ENCODE data around the gene CCDC167.

The CCDC167 gene

DNA sequence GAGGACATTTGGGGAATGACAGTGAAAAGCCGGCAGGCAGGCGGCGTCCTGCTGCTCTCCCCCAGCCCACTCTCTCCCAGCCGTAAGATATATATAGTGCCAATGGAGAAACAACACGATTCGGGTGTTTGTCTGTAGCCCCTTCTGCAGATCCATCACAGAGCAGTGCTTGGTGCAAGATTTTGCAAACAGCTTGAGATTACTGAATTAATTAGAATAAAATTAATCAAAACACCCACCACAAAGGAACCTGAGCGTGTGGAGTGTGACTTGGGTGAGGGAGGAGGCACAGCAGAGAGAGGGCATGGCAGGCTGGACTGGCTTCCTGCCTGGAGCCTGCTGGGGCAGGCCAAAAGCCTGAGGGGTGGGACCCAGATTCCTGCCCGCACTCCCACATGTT, 28.8 kb upstream of the CCDC167 start:
- peak; percentile 64 for DNase-seq

DNA sequence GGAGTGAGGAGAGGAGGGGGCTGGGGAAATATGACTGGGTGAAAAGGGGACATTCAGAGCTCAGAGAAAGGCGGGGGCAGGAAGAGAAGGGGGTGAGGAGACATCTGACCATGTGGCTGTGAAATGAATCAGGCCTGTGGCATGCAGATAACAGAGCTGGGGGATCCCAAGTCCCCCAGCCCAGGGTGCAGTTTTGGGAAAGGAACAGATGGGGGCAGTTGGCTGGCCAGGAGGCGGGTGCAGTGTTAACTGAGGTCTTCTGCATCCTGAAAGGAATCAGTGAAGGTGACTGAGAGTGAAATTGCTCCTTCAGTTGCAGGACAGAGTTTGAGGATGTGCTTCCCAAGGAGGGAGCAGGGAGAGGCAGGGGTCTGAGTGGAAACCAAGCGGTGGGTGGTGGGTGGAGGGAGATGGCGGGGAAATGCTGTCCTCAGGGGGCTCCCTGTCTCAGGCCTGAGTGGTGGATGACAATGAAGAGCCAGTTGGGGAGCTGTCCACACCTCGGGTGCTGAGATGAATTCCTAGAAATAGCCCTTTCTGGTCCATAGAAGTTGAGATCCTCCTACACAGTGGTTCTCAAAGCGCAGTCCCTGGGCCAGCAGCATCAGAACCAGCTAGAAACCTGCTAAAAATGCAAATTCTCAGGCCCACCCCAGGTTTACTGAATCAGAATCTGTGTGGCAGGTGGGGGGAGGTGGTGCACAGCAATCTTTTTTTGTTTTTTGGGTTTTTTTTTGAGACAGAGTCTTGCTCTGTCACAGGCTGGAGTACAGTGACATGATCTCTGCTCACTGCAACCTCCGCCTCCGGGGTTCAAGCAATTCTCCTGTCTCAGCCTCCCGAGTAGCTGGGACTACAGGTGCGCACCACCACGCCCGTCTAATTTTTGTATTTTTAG, 26.0 kb upstream of the CCDC167 start:
- DNase-seq, result peak; percentile 73

DNA sequence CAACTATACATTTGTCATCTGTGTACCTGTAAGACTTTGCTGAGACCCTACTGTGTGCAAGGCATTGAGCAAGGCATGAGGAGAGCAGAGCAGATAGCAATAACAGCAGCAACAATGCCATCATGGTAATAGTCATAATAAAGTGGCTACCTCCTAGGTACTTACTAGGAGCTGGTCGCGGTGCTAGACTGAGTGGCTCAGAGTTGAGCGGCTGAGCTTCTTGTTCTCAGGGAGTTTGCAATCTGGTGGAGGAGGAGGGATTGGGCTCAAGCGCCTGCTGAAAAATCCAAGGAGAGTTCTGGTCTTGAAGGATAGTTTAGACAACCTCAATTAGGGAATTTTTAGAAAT, 25.3 kb upstream of the CCDC167 start:
- peak; percentile 60 for DNase-seq

DNA sequence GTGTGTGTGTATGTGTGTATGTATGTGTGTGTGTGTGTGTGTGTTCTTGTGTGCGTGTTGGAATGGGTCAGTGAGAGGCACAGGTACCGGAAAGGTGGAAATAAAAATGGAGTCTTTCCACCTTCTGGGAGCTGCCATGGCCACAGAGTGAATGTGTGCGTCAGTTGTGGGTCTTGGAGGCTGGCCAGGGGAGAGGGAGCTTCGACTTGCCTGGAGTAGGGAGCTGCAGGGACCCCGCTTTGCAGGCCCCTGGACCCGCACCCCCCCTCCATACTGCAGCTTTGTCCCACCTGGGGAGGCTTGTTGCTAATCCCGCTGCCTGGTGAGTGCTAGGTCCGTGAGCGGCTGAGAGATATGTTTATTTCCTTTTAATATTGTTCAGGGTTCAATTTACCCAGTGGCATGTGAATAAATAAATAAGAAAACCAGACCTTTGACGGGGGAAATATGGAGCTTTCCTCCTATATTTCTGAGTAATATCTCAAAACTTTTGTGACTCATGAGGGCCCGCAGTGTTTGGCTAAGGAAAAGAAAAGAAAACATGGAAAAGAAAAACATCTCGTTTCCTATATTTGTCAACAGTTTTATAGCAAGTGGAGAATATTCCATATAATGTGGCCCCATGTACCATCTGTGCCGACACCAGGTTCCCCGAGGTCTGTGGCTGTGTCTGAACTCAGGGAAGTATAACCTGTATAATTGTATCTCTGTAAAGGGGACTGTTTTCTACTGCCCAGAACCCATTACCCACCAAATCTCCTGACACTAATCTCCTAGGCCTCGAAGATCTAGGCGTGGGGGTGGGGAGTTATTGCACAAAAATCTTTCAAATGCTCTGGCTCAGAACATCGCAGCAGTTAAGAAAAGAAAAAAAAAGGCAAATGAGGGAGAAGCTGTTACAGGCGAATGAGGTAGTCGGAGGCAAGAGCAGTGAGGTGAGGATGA, 24.6 kb upstream of the CCDC167 start:
- DNase-seq, result peak; percentile 35

DNA sequence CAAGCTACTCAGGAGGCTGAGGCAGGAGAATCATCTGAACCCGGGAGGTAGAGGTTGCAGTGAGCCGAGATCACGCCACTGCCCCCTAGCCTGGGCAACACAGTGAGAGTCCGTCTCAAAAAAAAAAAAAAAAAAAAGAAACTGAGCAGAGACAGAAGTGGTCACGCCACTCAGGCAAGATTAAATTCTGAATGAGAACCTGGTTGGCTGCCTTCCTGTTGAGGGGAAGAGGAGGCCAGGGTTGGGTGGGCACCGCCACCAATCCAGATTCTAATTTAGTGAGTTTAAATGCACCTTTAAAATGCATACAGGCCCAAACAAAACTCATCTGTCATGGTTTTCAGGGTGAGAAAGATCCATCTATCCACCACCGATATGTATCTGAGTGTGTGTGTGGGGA, 23.7 kb upstream of the CCDC167 start:
- no peak for DNase-seq

DNA sequence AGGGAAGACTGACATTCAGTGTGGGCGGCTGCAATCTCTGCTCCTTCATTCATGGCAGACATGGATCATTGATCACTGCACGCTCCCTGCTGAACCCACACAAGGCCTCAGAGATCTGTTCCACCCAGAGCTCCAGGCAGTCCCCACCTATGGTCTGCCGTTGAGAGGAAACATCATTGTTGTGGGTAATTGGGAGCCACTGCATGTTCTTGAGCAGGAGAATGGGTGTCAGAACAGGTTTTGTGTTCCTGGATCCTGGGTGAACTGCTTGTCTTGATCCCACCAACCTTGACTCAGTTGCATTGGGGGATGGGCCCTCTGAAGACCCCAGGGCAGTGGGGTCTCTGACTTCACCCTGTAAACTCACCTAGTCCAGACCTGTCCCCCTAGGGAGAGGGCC, 23.1 kb upstream of the CCDC167 start:
- DNase-seq, result no peak

DNA sequence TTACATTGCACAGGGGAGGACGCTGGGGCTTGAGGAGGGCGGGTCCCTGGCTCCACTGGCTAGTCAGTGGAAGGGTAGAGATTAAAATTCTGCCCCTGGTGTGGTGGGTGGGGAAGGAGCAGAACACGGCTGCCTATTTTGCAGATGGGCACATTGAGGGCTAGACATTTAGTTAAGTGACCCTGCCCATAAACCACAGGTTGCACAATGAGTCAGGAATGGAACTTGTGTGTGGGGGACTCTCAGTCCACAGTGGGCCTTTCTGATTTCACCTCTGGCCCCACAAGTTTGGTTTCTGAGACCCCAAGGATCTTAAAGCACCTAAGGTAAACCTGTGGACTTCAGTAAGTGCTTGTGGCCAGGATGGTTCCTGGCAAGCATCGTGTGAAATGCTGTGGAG, 22.0 kb upstream of the CCDC167 start:
- no peak for DNase-seq

DNA sequence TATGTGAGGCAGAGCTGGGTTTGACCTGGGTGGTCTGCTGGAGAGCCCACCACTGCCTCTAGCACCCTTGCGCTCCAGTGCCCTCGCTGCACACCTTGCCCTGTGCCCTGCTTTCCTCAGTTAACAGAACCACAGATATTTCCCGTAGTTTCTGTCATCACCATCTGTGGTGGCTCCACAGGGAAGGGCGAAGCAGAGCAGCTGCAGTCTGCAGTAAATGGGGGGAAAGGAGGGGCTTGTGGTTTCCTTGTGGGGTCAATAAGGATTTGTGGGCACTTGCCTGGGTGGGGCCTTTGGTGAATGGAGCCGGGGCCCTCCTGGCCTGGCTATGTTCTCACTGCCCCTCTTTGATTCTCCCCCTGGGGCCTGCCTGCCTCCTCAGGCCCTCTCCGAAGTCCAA, 21.2 kb upstream of the CCDC167 start:
- DNase-seq, result no peak

DNA sequence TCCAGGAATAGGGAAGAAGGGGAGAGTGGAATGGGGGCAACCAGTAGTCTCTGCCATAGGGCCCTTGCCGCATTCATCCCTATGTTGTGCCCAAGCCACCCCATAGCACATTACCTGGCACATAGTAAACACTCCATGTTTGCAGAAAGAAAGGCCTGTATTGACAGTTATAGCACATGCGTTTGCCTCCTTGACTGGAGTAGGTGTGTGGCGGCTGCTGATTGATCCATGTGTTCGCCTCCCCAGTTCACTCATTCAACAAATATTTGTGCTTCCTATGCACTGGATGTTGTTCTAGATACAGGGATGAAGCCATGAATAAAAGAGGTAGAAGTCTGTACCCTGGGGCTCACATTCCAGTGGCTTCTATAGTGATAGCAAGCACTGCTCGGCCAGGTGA, 19.8 kb upstream of the CCDC167 start:
- no peak for DNase-seq

DNA sequence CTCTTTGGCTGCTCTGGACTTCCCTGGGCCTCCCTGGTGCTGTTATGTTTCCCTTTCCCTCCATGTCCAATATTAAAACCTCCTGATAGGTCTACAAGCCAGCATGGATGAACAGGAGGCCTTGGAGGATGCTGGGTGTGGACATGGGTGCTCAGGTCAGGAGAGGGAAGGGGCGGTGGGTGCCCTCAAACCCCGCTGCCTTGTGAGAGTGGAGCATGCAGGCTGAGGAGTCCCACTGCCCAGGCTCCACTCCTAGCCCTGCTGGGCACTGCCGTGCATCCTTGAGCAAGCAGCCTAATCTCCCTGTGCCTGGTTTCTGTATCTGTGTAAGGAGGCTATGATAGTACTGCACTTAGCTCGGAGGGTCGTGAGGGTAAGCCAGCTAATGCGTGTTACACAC, 18.4 kb upstream of the CCDC167 start:
- DNase-seq, result no peak

DNA sequence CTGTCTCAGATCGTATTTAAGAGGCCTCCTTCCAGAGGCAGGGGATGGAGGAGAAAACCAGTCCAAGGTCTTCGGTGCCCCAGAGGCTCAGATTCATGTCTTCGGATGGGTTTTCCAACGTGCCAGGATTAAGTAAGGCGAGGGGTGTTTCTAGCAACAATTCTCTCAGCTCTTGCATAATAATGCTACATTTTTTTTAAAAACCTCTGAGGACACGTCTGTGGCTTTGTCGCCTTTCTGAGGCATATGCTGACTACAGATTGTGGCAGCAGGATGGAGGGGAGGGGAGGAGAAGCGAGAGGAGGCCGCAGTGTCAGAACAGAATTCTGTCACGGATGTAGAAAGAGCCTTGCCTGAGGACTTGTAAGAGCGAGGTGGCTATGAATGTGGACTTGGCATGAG, 17.7 kb upstream of the CCDC167 start:
- DNase-seq, result peak; percentile 88

DNA sequence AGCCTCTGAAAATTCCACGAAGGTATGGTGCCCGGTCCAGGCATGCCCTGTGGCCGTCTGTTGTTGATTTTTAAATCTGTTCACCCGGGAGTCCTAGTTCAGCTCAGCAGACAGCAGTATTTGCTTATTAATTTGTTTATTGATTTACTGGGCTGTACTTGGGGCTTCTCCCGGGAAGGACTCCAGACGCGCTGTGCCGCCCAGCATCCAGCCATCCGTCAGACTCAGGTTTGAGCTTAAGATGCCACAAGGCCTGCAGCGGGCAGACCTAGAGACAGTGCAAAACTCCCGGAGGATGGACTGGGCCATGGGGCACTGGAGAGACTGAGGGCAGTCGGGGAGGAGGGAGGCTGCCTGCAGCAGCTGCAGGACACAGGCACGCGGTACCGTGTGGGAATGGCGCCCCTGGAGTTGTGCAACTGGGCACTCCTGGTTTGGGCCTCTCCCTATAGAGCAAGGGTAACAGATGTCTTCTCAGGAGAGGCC, 17.3 kb upstream of the CCDC167 start:
- peak; percentile 88 for DNase-seq

DNA sequence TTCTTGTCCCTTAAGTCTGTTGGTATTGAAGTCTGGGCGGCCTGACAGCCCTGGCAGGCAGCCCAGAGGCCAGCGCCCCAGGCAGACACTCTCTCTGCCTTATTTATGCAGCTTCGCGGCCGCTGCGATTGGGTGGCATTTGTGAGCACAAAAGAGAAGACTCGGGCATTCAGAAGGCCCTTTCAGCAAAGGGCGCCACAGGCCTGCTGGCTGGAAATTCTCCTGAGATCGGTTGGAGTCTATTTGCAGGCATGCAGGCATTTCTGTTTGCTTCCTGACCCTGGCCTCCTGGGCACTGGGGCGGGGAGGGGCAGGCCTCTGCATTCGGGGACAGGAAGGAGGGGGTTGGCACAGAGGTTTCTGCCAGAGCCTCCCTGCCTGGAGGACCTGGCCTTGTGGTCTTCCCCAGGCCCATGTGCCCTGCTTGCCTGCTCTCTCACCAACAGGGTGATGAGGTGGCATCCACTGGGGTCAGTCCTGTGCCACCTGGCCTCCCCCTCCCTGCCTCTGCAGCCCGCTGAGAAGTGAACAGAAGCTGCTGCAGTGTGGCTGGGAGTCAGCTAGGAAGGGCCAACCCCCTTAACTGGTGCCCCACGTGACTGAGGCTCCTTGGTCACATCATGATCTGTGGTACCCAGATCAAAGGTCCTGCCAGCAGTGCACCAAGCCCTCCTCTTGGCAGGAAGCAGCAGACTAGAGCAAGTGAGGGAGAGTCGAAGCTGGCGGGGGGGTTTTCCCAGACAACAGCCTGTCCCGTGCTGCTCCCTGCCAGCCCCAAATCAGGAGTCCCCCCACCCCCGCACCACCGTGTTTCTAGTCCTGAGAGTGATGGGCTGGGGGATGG, 16.6 kb upstream of the CCDC167 start:
- DNase-seq, result peak; percentile 89

DNA sequence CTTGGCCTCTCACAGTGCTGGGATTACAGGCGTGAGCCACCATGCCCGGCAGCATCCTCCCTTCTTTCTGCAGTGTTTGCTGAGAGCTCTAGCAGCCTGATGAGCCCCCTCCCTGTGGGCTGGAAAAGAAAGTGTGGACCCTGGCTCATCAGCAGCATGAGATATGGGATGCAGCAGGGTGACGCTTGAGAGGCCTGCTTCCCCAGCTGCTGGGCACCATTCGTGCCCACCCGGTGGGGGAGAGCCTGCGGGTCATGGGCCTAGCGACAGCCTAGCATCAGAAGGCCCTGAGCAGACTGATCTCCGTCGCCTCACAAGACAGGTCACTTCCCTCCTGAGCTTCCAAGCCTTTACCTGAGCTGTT, 16.0 kb upstream of the CCDC167 start:
- DNase-seq, result no peak

DNA sequence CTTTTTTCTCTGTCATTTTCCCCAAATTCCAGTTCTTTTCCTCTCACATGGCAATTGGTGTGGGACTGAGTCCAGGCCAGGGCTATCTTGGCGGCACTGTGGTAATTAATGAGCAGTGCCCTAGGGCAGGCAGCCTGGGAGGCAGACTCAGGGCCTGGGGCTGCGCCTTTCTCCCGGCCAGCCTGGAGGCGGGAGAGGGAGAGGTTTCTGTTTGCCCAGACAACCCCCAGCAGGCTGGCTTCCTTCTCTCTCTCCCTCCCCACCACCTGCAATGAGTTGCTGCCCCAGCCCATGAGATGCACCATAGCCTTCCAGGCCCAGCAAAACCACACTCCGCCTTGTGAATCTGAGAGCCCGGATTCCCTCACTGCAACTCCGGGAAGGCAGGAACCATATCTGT, 15.1 kb upstream of the CCDC167 start:
- DNase-seq, result no peak

DNA sequence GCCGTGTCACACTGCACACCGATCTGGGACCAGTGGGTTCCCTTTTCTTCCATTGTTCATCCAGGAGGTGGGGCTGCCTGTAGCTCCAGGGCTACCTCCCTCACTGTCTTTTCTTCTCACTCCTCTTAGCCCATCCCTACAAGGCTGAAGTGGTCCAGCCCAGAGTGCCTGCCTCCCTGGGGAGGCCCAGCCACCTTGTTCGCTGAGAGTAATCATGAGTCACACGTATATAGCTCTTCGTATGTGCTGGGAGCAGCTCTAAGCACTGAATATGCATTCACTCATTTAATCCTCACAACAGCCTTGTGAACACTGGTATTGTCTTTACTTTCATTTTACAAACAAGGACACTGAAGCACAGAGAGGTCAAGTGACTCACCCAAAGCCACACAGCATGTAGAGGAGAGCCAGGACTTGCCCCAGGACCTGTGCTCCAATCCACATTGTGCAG, 14.7 kb upstream of the CCDC167 start:
- no peak for DNase-seq

DNA sequence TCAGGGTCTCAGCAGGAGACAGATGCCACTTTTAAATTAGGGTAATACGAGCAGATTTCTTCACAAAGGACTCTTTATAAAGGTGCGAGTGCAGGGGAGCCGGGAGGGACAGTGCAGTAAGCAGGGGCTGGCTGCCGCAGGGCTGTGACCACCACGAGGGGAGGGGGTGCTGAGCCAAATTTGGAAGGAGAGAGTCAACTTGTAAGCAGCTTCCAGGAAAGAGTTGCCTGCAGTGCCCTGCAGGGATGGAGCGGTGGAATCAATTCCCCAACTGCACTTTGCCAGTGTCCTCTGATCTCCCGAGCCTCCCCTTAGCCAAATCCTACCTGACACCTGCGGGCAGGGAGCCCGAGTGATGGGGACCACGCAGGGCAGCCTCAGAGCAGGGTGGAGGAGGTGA, 13.9 kb upstream of the CCDC167 start:
- DNase-seq, result no peak

DNA sequence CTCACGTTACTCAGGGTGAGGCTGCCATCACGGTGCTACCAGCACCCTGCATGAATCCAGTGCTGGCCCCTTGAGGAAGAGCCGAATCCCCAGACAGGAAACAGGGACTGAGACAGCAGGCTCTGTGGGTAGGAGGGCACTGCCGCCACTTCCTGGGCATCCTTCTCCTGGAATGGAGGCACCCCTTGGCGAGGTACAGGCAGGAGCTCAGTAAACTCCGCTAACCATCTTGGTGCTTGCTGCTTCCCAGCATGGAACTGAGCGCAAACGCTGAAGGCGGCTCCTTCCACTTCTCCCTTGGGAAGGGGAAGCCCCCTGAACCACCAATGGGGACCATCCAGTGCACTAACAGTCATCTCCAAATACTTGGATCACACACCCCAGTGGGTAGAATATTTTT, 13.5 kb upstream of the CCDC167 start:
- no peak for DNase-seq

DNA sequence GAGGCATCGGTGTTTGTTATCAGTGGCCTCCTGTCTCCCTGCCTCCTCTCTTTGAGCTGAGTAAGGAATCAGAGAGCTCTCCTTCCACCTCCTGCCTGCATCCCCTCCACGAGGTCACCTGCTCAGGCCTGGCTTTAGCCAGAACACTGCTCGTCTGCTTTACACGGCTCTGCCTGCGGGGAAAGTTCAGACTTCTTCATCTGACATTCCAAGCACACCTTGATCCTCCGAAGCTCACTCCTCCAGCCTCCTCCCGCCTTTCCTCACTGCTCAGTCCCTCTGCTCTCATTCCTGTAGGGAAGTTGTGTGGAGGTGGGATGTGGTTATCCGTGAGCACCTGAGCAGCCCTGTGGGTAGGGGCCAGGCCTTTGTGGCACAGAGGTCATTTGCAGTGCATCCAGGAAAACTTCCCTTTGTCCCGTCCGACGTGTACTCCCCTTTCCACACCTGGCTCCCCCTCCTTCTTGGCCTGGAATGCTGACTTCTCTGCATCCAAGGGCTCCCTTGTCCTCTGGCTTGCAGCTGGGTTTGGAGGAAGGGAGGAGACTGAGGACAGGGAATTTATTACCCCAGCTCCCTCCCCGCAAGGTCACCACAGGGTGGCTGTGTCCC, 12.8 kb upstream of the CCDC167 start:
- no peak for DNase-seq

DNA sequence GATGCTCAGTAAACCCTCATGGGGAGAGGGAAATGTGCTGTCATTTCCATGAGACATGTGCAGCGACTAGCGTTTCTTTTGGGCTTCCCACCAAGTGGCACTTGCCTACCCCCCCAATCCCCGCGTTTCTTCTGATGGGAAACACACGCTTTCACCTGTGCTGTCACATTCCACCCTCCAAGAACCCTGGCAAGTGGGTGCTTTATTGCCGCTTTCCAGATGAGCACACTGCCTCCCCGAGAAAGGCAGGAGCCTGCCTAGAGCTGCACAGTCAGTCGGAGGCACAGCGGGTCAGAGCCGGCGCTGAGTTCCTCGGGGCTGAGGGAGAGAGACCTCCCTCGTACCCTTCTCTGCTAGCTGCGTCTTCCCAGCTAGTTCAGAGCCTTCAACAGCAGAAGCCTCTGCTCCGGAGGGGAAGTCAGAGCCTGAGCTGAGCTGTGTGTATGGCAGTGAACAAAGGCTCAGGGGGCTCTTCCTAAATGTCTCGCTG, 12.3 kb upstream of the CCDC167 start:
- DNase-seq, result no peak

DNA sequence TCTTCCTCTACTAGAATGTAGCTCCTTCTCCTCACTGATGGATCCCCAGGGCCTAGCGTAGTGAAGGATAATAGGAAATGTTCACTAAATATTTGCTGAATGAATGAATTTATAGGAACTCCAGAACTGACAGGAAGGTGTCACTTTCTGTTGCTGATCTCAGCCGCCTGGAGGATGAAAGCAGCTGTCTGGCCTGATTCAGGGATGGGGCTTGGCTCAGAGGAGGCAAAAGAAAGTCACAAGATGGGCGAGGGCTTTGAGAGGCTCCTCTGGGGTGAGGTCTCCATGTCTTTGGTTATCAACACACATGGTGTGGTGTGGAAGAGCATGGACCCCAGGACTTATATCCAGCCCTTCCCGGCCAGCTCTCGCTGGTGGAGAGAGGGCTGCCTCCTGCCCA, 11.5 kb upstream of the CCDC167 start:
- no peak for DNase-seq

DNA sequence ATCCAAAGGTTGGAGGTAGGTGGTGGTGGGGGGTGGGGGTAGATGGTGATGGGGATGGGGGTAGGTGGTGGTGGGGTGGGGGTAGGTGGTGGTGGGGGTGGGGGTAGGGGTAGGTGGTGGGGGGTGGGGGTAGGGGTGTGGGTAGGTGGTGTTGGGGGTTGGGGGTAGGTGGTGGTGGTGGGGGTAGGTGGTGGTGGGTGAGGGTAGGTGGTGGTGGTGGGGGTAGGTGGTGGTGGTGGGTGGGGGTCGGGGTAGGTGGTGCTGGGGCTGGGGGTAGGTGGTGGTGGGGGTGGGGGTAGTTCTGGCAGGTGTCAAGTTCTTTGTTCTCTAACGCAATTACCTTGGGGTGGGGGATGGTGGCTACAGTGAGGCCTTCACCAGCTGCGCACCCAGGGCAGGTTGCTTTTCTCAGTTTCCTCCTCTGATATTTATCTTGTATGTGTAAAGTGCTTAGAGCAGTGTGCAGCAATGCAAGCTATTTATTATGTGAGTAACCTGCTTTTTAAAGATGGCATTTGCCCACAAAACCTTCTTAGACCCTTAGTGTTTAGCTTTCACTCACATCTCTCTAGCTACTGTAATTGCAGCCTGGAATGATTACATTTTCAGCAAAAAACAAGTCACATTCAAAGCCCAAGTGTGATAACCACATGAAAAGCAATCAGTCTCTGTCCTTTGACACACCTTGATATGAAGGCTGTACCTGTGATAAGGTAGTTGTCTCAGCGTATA, 8.2 kb upstream of the CCDC167 start:
- no peak for DNase-seq

Data from NCI-H1694 treated with DMSO at 0.1 percent for 48 hours (cell line).